Measurements from ENCODE around the gene CHST7.
"Not testable (repeated sequence)": the region's sequence is repeated elsewhere in the genome, so short reads cannot be mapped to it uniquely, and the experiment has no call there.

CHST7 gene, protein sequence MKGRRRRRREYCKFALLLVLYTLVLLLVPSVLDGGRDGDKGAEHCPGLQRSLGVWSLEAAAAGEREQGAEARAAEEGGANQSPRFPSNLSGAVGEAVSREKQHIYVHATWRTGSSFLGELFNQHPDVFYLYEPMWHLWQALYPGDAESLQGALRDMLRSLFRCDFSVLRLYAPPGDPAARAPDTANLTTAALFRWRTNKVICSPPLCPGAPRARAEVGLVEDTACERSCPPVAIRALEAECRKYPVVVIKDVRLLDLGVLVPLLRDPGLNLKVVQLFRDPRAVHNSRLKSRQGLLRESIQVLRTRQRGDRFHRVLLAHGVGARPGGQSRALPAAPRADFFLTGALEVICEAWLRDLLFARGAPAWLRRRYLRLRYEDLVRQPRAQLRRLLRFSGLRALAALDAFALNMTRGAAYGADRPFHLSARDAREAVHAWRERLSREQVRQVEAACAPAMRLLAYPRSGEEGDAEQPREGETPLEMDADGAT

DNA sequence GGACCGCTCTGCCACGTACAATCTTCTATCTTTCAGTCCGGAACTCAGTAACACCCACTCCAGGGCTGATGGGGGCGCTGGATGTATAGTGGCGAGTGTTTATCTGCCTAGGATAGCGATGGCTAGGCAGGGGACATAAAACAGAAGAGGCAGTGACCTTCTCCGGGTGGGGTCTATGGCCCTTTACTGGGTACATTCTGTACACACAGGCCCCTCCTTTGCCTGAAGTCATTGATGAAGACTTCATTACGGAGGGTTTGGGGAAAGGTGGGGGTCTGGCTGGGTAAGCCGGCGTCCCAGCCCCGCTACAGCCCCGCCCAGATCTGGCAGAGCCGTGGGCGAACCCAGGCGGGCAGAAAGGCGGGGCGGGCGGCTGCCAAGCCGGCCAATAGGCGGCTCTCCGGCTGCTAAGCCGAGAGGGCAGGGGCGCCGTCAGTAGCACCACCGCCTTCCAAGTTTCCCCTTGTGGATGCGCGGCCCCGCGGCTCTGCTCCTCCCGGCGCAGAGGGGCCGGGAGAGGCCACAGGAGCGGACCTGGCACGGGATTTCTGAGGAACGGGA lies at the start of gene CHST7:
Gene CHST7, plus strand, starts transcription at position 435 of the 561 bp plus-strand sequence. CDS start 167 bp downstream, outside the sequence.
- TF ChIP-seq ZNF274 (IDR thresholded peaks at IDR 0.05; ENCODE audit: low read depth, low read length) = no peak
- H3K4me3 ChIP-seq (ENCODE audit: low read length) = peak within 1 kb of the TSS; percentile 73; the same call in 1 of the 2 replicates

DNA sequence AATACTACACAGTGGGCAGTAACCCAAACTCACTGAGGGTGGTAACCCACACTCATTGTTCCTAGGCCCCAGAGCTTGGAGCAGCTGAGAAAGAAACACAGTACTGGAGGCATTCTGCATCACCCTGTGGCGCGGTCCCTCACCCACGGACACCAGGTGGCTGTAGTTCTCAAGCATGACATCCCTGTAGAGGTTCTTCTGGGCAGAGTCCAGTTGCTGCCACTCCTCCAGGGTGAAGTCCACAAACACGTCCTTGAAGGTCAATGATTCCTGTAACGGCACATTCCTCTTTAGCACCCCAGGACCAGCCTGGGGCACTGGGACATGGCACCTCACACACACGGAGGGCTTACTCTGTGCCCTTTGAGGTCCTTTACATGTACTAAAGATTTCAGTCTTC lies 44.9 kb upstream of the CHST7 start:
- H3K4me3 ChIP-seq (ENCODE audit: low read length) = not testable (repeated sequence)

DNA sequence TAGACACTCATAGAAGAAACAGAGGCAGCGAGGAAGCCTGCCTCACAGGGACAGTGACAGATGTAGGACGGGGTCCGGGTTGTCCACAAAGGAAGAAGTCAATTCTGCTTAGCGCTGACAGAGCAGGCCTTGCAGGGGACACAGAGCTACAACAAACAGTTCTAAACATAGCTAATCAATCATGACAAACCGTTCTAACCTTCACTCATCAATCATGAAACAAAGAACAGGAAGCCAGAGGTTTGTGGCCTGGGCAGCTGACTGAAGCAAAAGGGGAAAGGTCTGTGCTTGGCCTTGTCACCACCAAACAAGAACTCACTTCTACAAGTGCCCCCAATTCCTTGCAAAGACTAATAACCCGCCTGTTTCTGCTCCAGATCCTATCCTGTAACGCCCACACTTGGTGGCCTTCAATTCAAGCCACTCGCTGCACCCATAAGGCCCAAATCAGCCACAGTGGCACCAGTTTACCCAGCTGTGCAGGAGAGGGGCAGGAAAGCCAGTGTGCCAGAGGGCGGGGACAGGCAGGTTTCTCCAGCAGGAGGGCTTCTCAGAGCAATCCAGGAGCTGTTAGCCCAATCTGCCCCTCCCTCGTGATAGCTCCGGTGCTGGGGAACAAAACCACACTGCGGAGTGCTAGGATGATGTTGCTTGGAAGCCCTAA lies 43.7 kb upstream of the CHST7 start:
- H3K4me3 ChIP-seq (ENCODE audit: low read length) = not testable (repeated sequence)

DNA sequence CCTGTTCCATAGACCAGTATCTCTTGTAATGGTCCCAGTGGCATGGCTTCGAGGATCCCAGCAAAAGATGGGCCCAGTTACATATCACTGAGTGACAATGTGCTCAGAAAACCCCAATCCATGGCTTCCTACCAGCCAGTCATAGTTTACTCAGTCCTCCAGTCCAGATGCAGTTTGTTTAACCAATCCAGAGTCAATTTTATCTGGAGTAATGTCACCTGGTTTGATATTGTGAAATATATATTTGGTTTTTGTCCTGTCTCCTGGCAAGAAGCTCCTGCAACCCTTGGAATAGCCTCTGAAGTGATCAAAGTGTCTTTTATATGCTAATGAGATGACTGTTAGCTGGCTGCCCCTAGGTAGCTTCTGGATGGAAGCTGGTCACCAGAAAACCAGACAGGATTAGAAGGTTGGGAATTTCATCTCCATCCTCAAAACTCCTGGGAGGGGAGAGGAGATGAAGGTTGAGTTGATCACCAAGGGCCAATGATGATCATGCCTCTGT lies 43.1 kb upstream of the CHST7 start:
- H3K4me3 ChIP-seq (ENCODE audit: low read length) = not testable (repeated sequence)

DNA sequence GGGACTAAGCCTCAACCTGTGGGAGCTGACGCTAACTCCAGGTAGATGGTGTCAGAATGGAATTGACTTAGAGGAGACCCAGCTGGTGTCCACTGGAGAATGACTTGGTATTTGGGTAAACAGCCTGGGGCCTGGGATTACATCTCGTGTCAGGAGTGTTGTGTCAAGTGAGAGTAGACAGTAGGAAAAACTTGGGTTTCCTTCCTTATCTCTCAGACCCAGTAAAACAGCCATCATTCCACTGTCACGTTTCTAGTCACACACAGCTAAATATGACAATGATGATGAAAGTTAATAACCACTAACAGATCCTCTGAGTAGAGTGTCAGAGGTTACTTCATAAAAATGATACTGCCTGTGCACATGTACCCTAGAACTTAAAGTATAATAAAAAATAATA lies 42.1 kb upstream of the CHST7 start:
- TF ChIP-seq ZNF274 (IDR thresholded peaks at IDR 0.05; ENCODE audit: low read depth, low read length) = no peak
- no peak overlapping the region for H3K4me3 ChIP-seq (ENCODE audit: low read length)

DNA sequence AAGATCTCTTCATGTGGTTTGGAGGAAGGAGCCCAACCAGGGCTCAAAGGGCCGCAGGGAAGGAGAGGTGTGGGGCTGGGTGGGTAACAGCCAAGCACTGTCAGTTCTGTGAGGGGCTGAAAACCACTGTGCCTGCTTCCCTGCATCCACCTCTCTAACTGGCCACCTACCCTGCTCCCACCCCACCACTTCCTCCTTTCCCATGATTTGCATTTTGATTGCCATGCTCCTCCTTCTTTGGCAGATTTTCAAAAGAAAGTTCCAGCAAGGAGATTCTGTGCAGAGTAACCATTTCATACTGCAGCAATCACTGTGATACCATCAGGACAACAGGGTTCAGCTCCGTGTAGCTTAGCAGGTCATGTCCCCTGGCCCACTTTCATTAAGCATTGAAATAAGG lies 30.1 kb upstream of the CHST7 start:
- TF ChIP-seq ZNF274 (IDR thresholded peaks at IDR 0.05; ENCODE audit: low read depth, low read length) = no peak
- no peak overlapping the region for H3K4me3 ChIP-seq (ENCODE audit: low read length)

DNA sequence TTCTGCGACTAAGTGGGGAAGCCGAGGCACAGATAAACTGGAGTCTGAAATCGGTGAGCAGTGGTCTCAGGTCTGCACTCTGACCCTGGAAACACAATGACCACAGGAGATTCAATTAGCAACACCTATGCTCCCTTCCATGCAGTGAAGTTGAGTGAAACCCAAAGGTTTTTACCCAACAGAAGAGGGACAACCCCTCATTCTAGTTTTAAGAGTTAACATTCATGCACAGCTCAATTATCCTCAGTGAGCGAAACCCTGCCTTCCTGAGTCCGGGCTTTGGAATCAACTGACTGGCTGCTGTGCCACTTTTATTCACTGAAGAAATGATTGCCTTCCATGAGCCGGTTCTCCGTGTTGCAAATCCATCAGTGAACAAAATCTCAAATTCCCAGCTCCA lies 29.0 kb upstream of the CHST7 start:
- peak overlapping the region; percentile 86 for H3K4me3 ChIP-seq (ENCODE audit: low read length)

DNA sequence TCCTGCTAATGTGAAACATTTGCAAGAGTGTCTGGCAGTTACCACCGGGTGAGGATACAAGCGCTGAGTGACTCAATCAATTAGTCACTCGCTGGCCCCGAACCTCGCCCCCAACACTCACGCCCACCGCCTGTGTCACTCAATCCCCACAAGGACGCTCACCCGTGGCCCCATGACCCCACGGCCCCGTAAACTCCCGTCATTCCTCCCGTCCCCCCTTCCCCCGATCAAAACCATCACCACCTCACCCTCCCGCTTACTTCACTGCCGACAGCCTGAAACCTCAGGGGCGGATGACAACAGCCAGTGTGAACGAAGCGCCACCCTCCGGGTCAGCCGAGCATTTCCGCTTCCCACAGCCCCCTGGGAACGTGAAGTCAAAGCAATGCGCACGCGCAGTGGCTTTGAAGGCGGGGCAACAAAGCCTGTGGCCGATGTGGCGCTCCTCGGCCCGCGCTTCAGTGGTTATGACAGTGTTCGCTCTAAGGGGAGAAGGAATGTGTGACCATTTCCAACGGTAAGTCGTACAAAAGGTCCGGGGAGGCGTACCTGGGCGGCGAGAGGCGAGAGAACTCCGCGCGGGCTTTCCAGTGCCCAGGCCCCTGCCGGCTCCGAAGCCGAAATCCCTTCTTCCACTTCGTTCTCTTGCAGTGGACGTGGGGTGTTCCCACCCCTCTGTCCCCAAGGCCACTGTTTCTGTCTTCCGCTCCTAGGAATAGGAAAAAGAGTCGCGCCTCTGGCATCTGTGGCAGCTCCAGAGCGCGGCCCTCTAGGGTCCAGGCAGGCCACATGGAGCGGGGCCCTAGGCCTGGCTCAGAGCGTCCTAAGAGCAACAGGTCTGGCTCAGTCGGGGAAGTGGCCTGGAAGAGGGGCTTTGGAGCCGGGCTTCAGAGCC lies 28.2 kb upstream of the CHST7 start, which contains the start of gene ZNF674:
Gene ZNF674, minus strand, starts transcription at position 311 of the 895 bp plus-strand sequence. CDS start 3,334 bp downstream, outside the sequence.
- no peak for TF ChIP-seq ZNF274 (IDR thresholded peaks at IDR 0.05; ENCODE audit: low read depth, low read length)
- peak within 1 kb of the TSS; percentile 86 for H3K4me3 ChIP-seq (ENCODE audit: low read length)

DNA sequence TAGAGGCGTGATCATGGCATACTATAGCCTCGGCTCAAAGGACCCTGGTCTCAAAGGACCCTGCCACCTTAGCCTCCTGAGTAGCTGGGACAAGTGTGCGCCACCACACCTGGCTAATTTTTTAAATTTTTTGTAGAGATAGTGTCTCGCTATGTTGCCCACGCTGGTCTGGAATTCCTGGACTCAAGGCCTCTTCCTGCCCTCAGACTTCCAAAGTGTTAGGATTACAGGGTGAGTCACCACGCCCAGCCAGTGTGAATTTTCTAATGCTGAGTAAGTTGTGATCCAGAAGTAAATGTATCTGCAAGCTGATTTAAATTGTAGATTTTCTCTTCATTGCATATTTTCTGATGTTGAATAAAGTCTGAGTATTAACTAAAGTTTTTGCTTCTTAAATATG lies 25.7 kb upstream of the CHST7 start:
- H3K4me3 ChIP-seq (ENCODE audit: low read length) = no peak overlapping the region
- no peak for TF ChIP-seq ZNF274 (IDR thresholded peaks at IDR 0.05; ENCODE audit: low read depth, low read length)

DNA sequence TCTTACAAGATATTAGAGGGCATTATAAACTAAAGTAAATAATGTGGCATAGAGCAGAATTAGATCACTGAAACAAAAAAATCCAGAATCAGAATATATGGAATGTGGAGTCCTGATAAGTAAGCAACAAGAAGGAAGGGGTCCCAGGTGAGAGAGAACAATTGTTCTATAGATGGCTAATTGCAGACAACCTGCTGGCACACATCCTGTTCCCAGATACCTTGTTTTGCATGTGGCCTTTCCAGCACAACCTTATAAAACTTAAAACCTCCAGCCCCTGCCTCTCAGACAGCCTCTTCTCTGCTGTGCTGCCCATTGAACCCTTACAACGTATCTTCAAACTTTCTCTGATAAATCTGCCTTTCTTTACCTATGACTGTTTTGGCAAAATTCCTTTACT lies 23.7 kb upstream of the CHST7 start:
- no peak for TF ChIP-seq ZNF274 (IDR thresholded peaks at IDR 0.05; ENCODE audit: low read depth, low read length)
- no peak overlapping the region for H3K4me3 ChIP-seq (ENCODE audit: low read length)

DNA sequence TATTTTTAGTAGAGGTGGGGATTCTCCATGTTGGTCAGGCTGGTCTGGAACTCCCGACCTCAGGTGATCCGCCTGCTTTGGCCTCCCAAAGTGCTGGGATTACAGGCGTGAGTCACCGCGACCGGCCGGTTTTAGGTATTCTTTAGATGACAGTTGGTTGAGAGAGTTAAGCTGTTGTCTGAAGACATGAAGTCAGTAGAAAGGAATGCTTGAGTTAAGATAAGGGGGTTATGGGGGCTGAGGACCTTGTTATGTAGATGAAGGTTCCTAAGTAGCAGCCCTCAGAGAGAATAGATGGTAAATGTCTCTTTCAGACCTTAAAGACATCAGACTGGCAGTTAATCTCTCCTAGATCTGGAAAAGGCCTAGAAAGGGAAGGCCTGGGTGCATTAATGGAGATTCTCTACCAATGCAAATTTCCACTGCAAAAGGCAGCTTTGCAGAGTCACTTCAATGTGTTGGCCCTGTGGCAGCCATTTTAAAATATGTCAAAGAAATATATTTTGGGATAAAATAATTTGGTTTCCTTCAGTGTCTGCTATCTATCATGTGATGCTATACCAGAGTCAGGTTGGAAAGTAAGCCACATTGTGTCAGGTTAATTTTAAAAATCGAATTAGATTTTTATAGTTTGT lies 22.0 kb upstream of the CHST7 start:
- no peak overlapping the region for H3K4me3 ChIP-seq (ENCODE audit: low read length)
- no peak for TF ChIP-seq ZNF274 (IDR thresholded peaks at IDR 0.05; ENCODE audit: low read depth, low read length)

DNA sequence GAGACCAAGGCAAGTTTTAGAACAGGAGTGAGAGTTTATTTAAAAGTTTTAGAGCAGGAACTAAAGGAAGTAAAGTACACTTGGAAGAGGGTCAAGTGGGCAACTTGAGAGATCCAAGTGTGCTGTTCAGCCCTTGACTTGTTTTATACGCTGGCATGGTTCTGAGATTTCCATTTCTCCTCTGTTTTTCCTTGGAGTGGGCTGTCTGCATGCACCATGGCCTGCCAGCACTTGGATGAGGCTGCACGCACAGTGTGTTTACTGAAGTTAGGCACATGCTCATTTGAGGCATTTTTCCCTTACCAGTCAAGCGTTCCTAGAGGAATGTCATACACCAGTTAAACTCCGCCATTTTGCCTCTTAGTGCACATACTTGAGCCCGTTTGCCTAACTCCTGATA lies 19.6 kb upstream of the CHST7 start:
- no peak for TF ChIP-seq ZNF274 (IDR thresholded peaks at IDR 0.05; ENCODE audit: low read depth, low read length)
- no peak overlapping the region for H3K4me3 ChIP-seq (ENCODE audit: low read length)

DNA sequence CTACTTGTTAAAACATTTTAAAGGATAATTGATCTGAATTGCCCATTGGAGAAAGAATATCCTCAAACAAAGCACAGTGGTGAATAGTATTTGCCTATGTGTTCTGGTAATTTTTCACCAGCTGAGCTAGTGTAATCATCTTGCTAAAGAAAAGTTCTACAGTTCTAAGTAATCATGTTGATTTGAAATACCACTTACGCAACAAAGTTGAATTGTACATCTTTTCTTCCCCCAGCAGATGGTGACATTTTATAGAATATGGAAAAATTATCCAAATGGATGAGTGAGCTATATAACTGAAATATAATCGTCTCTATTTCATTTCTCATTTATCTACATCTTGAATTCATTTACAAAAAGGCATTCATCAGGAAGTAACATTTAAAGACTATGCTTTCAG lies 18.6 kb upstream of the CHST7 start:
- no peak overlapping the region for H3K4me3 ChIP-seq (ENCODE audit: low read length)
- no peak for TF ChIP-seq ZNF274 (IDR thresholded peaks at IDR 0.05; ENCODE audit: low read depth, low read length)

DNA sequence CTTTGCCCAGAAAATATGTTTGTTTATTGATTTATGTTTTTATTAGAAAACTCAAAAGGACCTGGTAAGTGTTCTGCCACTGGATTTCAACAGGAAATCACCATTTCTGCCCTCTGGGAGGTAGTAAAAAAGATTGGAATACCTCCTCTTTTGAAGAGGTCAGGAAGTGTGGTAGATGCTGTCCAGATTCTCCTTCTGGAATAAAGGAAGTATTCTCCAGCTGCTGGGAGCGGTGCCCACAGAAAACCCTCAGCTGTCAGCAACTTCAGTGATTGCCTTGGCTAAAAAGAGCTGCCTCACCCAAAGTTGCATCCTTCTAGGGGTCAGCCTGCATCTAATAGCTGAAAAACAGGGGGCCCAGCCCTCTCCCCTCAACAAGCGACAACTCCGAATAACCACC lies 14.5 kb upstream of the CHST7 start:
- no peak for TF ChIP-seq ZNF274 (IDR thresholded peaks at IDR 0.05; ENCODE audit: low read depth, low read length)
- no peak overlapping the region for H3K4me3 ChIP-seq (ENCODE audit: low read length)

Measured in GM08714 (cell line).